Measurements from ENCODE around the gene KDM3B. TPM values are rescaled to one million over a fixed set of nuclear protein-coding genes. Genes with fewer than 3 reads are reported as not detected.

The KDM3B gene
- total and polyA plus RNA-seq, 9 of the 15 experiments (the other 6 are each of a cell fraction or from before 2014, with no cell fraction given): 13.8 to 62.8 (median 41.9) TPM

- TF ChIP-seq ATF3 (IDR thresholded peaks at IDR 0.05): no peak
- TF ChIP-seq ATF3 (CRISPR knock-in tag; conservative IDR thresholded peaks at IDR 0.05): no peak
- TF ChIP-seq NR4A1 (CRISPR knock-in tag; IDR thresholded peaks at IDR 0.05): no peak
- no peak for TF ChIP-seq NR4A1 (tag; IDR thresholded peaks at IDR 0.05)
- peak; percentile 55; the same call in 1 of the 2 replicates for TF ChIP-seq EP300 (IDR thresholded peaks at IDR 0.05; ENCODE audit: low read length)
- TF ChIP-seq ERF (CRISPR knock-in tag; IDR thresholded peaks at IDR 0.05): no peak
- TF ChIP-seq PHF8 (IDR thresholded peaks at IDR 0.05; ENCODE audit: borderline replicate concordance, low read length): no peak
- no peak for TF ChIP-seq HDAC2 (IDR thresholded peaks at IDR 0.05)
- no peak for TF ChIP-seq TSC22D4 (tag; IDR thresholded peaks at IDR 0.05)
- TF ChIP-seq ZNF197 (CRISPR knock-in tag; IDR thresholded peaks at IDR 0.05; ENCODE audit: low read depth): no peak
- TF ChIP-seq KDM5B (IDR thresholded peaks at IDR 0.05; ENCODE audit: insufficient replicate concordance, low read depth, low read length): no peak
- no peak for TF ChIP-seq FOXK2 (conservative IDR thresholded peaks at IDR 0.05 in 1 of 2, IDR thresholded peaks at IDR 0.05 in 1 of 2; ENCODE audit: low read depth in 2 of 2)
- TF ChIP-seq CEBPB (tag; IDR thresholded peaks at IDR 0.05): no peak
- 0 out of 2 replicates have a peak, but pooled peaks have one; percentile 58 for TF ChIP-seq MTA3 (IDR thresholded peaks at IDR 0.05; ENCODE audit: borderline replicate concordance)
- no peak for TF ChIP-seq THRAP3 (IDR thresholded peaks at IDR 0.05; ENCODE audit: borderline replicate concordance)
- no peak for TF ChIP-seq USF2 (CRISPR knock-in tag; IDR thresholded peaks at IDR 0.05)
- TF ChIP-seq ARID4B (CRISPR knock-in tag; IDR thresholded peaks at IDR 0.05): no peak; the same call in 1 of the 2 replicates
- TF ChIP-seq KAT7 (CRISPR knock-in tag; IDR thresholded peaks at IDR 0.05; ENCODE audit: borderline replicate concordance): no peak
- no peak for TF ChIP-seq ZNF707 (CRISPR knock-in tag; conservative IDR thresholded peaks at IDR 0.05)
- TF ChIP-seq FOXJ3 (CRISPR knock-in tag; IDR thresholded peaks at IDR 0.05): no peak
- TF ChIP-seq RNF219 (CRISPR knock-in tag; IDR thresholded peaks at IDR 0.05): no peak
These were observed at the start of gene KDM3B (continued) for GRCh38 chr5:138352071-138352721.
